ENCODE measurements around the gene VSTM2L. TPM values are rescaled to one million over a fixed set of nuclear protein-coding genes. Genes with fewer than 3 reads are reported as not detected.
A peak's percentile ranks its signal among the peaks of the same experiment; 100 is the strongest.

Gene VSTM2L
- polyA plus RNA-seq, 1 of the 3 experiments (the other 2 are of a cell fraction): 5.1 TPM

DNA sequence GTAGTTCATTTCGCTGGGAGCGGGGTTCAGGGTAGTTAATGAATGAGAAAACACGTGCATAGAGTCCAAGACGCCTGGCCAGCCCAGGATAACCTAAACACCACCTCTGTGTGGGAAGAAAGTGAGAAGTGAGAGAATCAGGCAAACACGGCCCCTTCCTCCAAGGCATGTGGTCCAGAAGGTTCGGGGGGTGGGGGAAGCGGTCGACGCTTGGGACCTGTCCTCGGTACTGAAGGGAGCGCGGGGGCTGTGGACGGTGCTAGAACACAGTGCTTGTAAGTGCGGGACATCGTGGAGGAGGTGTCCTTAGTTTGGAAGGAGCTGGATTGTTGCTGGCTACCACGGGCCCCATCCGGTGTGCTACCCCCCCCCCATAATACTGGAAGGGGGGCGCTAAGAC lies 1.7 kb upstream of the VSTM2L start:
- Histone ChIP-seq H3K9me3 (no peaks in the 10 kb centered on the region), H3K79me2 (ENCODE audit: insufficient read depth) (no peaks in the 10 kb centered on the region), H3K9me2 (no peaks in the 10 kb centered on the region), H3K4me1 (ENCODE audit: control insufficient read depth in 1 of 2, insufficient read depth in 2 of 2, low read depth in 1 of 2, low read length in 1 of 2) (peaks cover 12 to 21% of the 10 kb centered on the region in 2 experiments; a peak in 2 of 4 replicates), H3K4me2 (no peak overlapping the region), H3K4me3 (ENCODE audit: low read depth in 2 of 2, low read length in 1 of 2) (no peak overlapping the region), H3K9ac (no peak overlapping the region), H3K27ac (ENCODE audit: low read depth in 2 of 2, low read length in 1 of 2) (no peak overlapping the region), H3F3A (replicated peaks; ENCODE audit: insufficient read depth) (no peaks in the 10 kb centered on the region), H2AFZ (ENCODE audit: low read depth) (no peak overlapping the region), H4K20me1 (ENCODE audit: insufficient read depth) (no peaks in the 10 kb centered on the region), H3K27me3 (ENCODE audit: insufficient read depth) (no peaks in the 10 kb centered on the region), H3K36me3 (replicated peaks in 1 of 2; ENCODE audit: control insufficient read depth in 1 of 2, insufficient read depth in 2 of 2, low read length in 1 of 2) (no peaks in the 10 kb centered on the region)
- no peak for DNase-seq
- CTCF ChIA-PET: interaction anchor here (0.6 to 3.3 kb wide), 13 partner anchors 9 to 336 kb away, joined by 3 to 50 read pairs (median 10); no protein-coding TSS in a partner anchor
- TF ChIP-seq RAD21 (IDR thresholded peaks at IDR 0.05; ENCODE audit: low read length): no peak
- TF ChIP-seq, protein P1, sequence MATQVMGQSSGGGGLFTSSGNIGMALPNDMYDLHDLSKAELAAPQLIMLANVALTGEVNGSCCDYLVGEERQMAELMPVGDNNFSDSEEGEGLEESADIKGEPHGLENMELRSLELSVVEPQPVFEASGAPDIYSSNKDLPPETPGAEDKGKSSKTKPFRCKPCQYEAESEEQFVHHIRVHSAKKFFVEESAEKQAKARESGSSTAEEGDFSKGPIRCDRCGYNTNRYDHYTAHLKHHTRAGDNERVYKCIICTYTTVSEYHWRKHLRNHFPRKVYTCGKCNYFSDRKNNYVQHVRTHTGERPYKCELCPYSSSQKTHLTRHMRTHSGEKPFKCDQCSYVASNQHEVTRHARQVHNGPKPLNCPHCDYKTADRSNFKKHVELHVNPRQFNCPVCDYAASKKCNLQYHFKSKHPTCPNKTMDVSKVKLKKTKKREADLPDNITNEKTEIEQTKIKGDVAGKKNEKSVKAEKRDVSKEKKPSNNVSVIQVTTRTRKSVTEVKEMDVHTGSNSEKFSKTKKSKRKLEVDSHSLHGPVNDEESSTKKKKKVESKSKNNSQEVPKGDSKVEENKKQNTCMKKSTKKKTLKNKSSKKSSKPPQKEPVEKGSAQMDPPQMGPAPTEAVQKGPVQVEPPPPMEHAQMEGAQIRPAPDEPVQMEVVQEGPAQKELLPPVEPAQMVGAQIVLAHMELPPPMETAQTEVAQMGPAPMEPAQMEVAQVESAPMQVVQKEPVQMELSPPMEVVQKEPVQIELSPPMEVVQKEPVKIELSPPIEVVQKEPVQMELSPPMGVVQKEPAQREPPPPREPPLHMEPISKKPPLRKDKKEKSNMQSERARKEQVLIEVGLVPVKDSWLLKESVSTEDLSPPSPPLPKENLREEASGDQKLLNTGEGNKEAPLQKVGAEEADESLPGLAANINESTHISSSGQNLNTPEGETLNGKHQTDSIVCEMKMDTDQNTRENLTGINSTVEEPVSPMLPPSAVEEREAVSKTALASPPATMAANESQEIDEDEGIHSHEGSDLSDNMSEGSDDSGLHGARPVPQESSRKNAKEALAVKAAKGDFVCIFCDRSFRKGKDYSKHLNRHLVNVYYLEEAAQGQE (IDR thresholded peaks at IDR 0.05; ENCODE audit: low read depth, low read length): peak; percentile 85
- TF ChIP-seq RXRA (IDR thresholded peaks at IDR 0.05; ENCODE audit: borderline replicate concordance, low read depth): no peak
- WGBS (ENCODE audit: low lambda C conversion rate): 96% methylated on average over 18 of the region's 18 CpGs
- POLR2A ChIA-PET: no interaction called here

DNA sequence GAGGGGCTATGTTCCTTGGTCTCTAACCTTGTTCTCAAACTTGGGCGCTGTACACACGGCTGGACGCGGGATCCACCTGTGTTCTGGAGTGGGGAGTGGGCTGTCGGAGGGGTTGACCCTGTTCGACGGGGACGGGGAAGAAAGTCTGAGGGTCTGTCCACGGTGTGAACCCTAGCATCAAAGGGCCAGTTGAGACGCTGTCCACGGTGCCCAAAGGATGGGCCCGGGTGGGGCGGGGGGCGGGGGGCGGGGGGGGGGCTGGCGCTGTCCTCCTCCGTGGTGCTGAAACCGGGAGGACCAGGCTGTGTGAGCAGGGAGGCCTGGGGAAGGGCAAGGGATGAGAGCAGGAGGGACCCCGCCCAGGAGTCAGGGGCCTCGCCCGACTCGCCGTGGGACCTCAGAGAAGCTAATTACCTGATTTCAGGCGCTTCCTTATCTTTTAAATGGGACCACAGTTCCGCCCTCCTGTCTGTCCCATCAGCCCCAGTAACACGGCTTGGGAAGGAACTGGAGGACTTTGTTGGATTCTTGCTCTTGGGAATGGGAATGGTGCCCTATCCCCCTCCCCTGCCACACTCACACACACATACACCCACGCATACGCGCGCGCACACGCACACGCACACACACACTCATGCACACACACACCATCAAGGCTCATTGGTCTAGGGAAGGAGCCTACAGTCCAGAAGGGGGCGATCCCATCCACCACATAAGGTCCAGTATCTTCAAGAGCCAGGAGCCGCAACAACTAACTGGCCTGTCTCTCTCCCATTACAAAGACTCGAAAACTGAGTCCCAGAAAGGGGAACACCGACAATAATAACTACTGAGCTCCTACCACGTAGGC lies 1.0 kb upstream of the VSTM2L start:
- peak overlapping the region; percentile 74 for H3K4me2 ChIP-seq
- peak overlapping the region; percentile 57 to 60 for H3K4me3 ChIP-seq (ENCODE audit: low read depth in 2 of 2, low read length in 1 of 2)
- ChIA-PET POLR2A (no interaction called here), CTCF (interaction anchor here (0.6 to 3.3 kb wide), 31 partner anchors 9 to 337 kb away, joined by 3 to 50 read pairs (median 5); partner anchors contain the start of genes RPRD1B and TTI1)
- no peaks in the 10 kb centered on the region for H3K9me2 ChIP-seq
- DNase-seq: peak; percentile 86
- no peaks in the 10 kb centered on the region for H3K9me3 ChIP-seq
- 41% methylated on average over 31 of the region's 38 CpGs for WGBS (ENCODE audit: low lambda C conversion rate)
- H2AFZ ChIP-seq (ENCODE audit: low read depth): peak overlapping the region; percentile 83; the same call in 1 of the 2 replicates
- peaks cover 12 to 25% of the 10 kb centered on the region in 2 experiments; a peak in 2 of 4 replicates for H3K4me1 ChIP-seq (ENCODE audit: control insufficient read depth in 1 of 2, insufficient read depth in 2 of 2, low read depth in 1 of 2, low read length in 1 of 2)
- H3F3A ChIP-seq (replicated peaks; ENCODE audit: insufficient read depth): no peaks in the 10 kb centered on the region
- no peaks in the 10 kb centered on the region for H3K79me2 ChIP-seq (ENCODE audit: insufficient read depth)
- H3K9ac ChIP-seq: no peak overlapping the region
- no peaks in the 10 kb centered on the region for H3K27me3 ChIP-seq (ENCODE audit: insufficient read depth)
- no peaks in the 10 kb centered on the region for H4K20me1 ChIP-seq (ENCODE audit: insufficient read depth)
- no peaks in the 10 kb centered on the region for H3K36me3 ChIP-seq (replicated peaks in 1 of 2; ENCODE audit: control insufficient read depth in 1 of 2, insufficient read depth in 2 of 2, low read length in 1 of 2)
- no peak overlapping the region for H3K27ac ChIP-seq (ENCODE audit: low read depth in 2 of 2, low read length in 1 of 2)
- TF ChIP-seq, protein P2, sequence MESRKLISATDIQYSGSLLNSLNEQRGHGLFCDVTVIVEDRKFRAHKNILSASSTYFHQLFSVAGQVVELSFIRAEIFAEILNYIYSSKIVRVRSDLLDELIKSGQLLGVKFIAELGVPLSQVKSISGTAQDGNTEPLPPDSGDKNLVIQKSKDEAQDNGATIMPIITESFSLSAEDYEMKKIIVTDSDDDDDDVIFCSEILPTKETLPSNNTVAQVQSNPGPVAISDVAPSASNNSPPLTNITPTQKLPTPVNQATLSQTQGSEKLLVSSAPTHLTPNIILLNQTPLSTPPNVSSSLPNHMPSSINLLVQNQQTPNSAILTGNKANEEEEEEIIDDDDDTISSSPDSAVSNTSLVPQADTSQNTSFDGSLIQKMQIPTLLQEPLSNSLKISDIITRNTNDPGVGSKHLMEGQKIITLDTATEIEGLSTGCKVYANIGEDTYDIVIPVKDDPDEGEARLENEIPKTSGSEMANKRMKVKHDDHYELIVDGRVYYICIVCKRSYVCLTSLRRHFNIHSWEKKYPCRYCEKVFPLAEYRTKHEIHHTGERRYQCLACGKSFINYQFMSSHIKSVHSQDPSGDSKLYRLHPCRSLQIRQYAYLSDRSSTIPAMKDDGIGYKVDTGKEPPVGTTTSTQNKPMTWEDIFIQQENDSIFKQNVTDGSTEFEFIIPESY (IDR thresholded peaks at IDR 0.05; ENCODE audit: borderline replicate concordance, low read depth): no peak
- TF ChIP-seq MXI1 (IDR thresholded peaks at IDR 0.05; ENCODE audit: low read depth, low read length) (no peak), CHD2 (IDR thresholded peaks at IDR 0.05; ENCODE audit: low read length, partially characterized antibody) (peak; percentile 28), TAF1 (IDR thresholded peaks at IDR 0.05; ENCODE audit: borderline replicate concordance, low read depth, low read length) (no peak), NFIC (IDR thresholded peaks at IDR 0.05; ENCODE audit: borderline replicate concordance) (no peak), GATA2 (CRISPR knock-in tag; IDR thresholded peaks at IDR 0.05) (no peak), RAD21 (IDR thresholded peaks at IDR 0.05; ENCODE audit: low read length) (peak; percentile 83), ELF1 (IDR thresholded peaks at IDR 0.05) (no peak), POLR2AphosphoS5 (IDR thresholded peaks at IDR 0.05; ENCODE audit: low read depth, low read length) (no peak), RCOR1 (IDR thresholded peaks at IDR 0.05; ENCODE audit: low read length) (peak; percentile 62; the same call in 1 of the 2 replicates)
- TF ChIP-seq, protein P3, sequence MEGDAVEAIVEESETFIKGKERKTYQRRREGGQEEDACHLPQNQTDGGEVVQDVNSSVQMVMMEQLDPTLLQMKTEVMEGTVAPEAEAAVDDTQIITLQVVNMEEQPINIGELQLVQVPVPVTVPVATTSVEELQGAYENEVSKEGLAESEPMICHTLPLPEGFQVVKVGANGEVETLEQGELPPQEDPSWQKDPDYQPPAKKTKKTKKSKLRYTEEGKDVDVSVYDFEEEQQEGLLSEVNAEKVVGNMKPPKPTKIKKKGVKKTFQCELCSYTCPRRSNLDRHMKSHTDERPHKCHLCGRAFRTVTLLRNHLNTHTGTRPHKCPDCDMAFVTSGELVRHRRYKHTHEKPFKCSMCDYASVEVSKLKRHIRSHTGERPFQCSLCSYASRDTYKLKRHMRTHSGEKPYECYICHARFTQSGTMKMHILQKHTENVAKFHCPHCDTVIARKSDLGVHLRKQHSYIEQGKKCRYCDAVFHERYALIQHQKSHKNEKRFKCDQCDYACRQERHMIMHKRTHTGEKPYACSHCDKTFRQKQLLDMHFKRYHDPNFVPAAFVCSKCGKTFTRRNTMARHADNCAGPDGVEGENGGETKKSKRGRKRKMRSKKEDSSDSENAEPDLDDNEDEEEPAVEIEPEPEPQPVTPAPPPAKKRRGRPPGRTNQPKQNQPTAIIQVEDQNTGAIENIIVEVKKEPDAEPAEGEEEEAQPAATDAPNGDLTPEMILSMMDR (IDR thresholded peaks at IDR 0.05): peak; percentile 63
- TF ChIP-seq, protein P1 (IDR thresholded peaks at IDR 0.05; ENCODE audit: low read depth, low read length): peak; percentile 92

Measured in SK-N-SH (cell line).